ENCODE results near the gene TMEM131L. TPM values are rescaled to one million over a fixed set of nuclear protein-coding genes. Genes with fewer than 3 reads are reported as not detected.

TMEM131L gene
- total and polyA plus RNA-seq, 4 donors = 4.9 to 41.3 (median 12.9) TPM

GRCh38 chr4:153419673-153420278 lies 46.4 kb upstream of the TMEM131L start (continued):
- TF ChIP-seq REST (IDR thresholded peaks at IDR 0.05) = no peak
- no peak for TF ChIP-seq YY1 (IDR thresholded peaks at IDR 0.05)
- TF ChIP-seq HNF4G (IDR thresholded peaks at IDR 0.05) = no peak

GRCh38 chr4:153420361-153420760 lies 45.8 kb upstream of the TMEM131L start:
- H3K9ac ChIP-seq (ENCODE audit: low read depth in 1 of 2, low read length in 2 of 2) = no peak overlapping the region
- no peak for TF ChIP-seq ATF3 (IDR thresholded peaks at IDR 0.05)
- no peak for TF ChIP-seq FOXA1 (IDR thresholded peaks at IDR 0.05)
- no peak for TF ChIP-seq MAX (IDR thresholded peaks at IDR 0.05)
- no peak for TF ChIP-seq RAD21 (IDR thresholded peaks at IDR 0.05)
- TF ChIP-seq ZBTB33 (IDR thresholded peaks at IDR 0.05) = no peak
- no peak for TF ChIP-seq SP1 (IDR thresholded peaks at IDR 0.05)
- no peak for TF ChIP-seq JUND (IDR thresholded peaks at IDR 0.05)
- no peak for TF ChIP-seq RXRA (IDR thresholded peaks at IDR 0.05)
- TF ChIP-seq NR2F2 (IDR thresholded peaks at IDR 0.05) = no peak
- TF ChIP-seq EGR1 (IDR thresholded peaks at IDR 0.05; ENCODE audit: low read depth in 2 of 2) = no peak
- no peak for TF ChIP-seq HNF4G (IDR thresholded peaks at IDR 0.05)
- no peak for TF ChIP-seq CTCF (IDR thresholded peaks at IDR 0.05; ENCODE audit: low read depth, low read length, missing input control)
- no peak for TF ChIP-seq FOXA2 (IDR thresholded peaks at IDR 0.05)
- H3K9me3 ChIP-seq (ENCODE audit: control insufficient read depth in 4 of 4, low read length in 3 of 4) = no peaks in the 10 kb centered on the region

More at GRCh38 chr4:153420361-153420760, 45.8 kb upstream of the TMEM131L start:
- 85% methylated on average over 2 of the region's 2 CpGs for WGBS
- H3K4me1 ChIP-seq (ENCODE audit: control insufficient read depth in 4 of 4, insufficient read depth in 4 of 4, low read length in 3 of 4) = no peaks in the 10 kb centered on the region
- no peak for DNase-seq (ENCODE audit: low spot score)
- no peaks in the 10 kb centered on the region for H3K27me3 ChIP-seq (ENCODE audit: control insufficient read depth in 4 of 4, insufficient read depth in 4 of 4, low read length in 3 of 4)
- no peaks in the 10 kb centered on the region for H3K36me3 ChIP-seq (ENCODE audit: control insufficient read depth in 4 of 4, insufficient read depth in 3 of 4, low read depth in 1 of 4, low read length in 3 of 4)
- no peak overlapping the region for H3K27ac ChIP-seq (ENCODE audit: low read depth in 1 of 2, low read length in 2 of 2)
- no peak overlapping the region for H3K4me3 ChIP-seq (ENCODE audit: low read depth in 1 of 3, low read length in 3 of 3)
